GM12875 (cell line): ENCODE data around the gene VDR.

Source experiments
- H3K4me3 ChIP-seq: one replicate; pipeline ENCODE4 v1.5.1; 2011; ENCODE audit warnings: low read depth, low read length, control low read depth
- CTCF ChIP-seq: IDR thresholded peaks from 2 replicates; pipeline ENCODE4 v1.5.1; 2011; ENCODE audit warnings: low read depth, mild to moderate bottlenecking, control low read depth, inconsistent platforms, low read length, moderate library complexity, borderline replicate concordance; ENCODE audit not compliant: insufficient read depth

The VDR gene

GRCh38 chr12:47832263-47832933 is 72.4 kb downstream of the VDR start:
- no peak for TF ChIP-seq CTCF
- H3K4me3 ChIP-seq = peak overlapping the region; percentile 11

GRCh38 chr12:47829584-47829983 is 75.2 kb downstream of the VDR start:
- no peak overlapping the region for H3K4me3 ChIP-seq
- TF ChIP-seq CTCF = no peak

- TF ChIP-seq CTCF = no peak
- H3K4me3 ChIP-seq = no peak overlapping the region
Measured at GRCh38 chr12:47828976-47829482, 75.8 kb downstream of the VDR start.

- no peak overlapping the region for H3K4me3 ChIP-seq
- TF ChIP-seq CTCF = no peak
Measured at GRCh38 chr12:47828008-47828975, 76.5 kb downstream of the VDR start.

GRCh38 chr12:47825173-47825639 is 79.6 kb downstream of the VDR start:
- no peak overlapping the region for H3K4me3 ChIP-seq
- no peak for TF ChIP-seq CTCF

GRCh38 chr12:47824635-47825034 is 80.2 kb downstream of the VDR start:
- H3K4me3 ChIP-seq = no peak overlapping the region
- TF ChIP-seq CTCF = no peak
